Liver (tissue), 9 donors: ENCODE data around the gene FMN2. TPM values are rescaled to one million over a fixed set of nuclear protein-coding genes. Genes with fewer than 3 reads are reported as not detected.

Source experiments
- DNase-seq: peaks from one replicate; pipeline ENCODE4 v3.0.0-alpha.2; 2017; ENCODE audit warnings: low spot score
- H3K27ac ChIP-seq, 2 donors: one replicate each; pipeline ENCODE4 v1.7.0; 2013; ENCODE audit warnings: inconsistent platforms in 2 of 2, low read length in 2 of 2, control low read depth in 1 of 2, low read depth in 1 of 2, mild to moderate bottlenecking in 1 of 2
- H3K27me3 ChIP-seq, 4 donors: one replicate each; pipeline versions ENCODE4 v1.6.1 to v1.7.0; 2013; ENCODE audit warnings: low read length in 3 of 4, inconsistent platforms in 1 of 4, mild to moderate bottlenecking in 1 of 4, moderate library complexity in 1 of 4; ENCODE audit not compliant: control insufficient read depth in 4 of 4, insufficient read depth in 4 of 4
- H3K36me3 ChIP-seq, 4 donors: one replicate each; pipeline versions ENCODE4 v1.6.1 to v1.7.0; 2013; ENCODE audit warnings: low read length in 3 of 4, mild to moderate bottlenecking in 3 of 4, low read depth in 1 of 4, moderate library complexity in 1 of 4; ENCODE audit not compliant: control insufficient read depth in 4 of 4, insufficient read depth in 3 of 4
- H3K4me1 ChIP-seq, 4 donors: one replicate each; pipeline versions ENCODE4 v1.6.1 to v1.7.0; 2013; ENCODE audit warnings: low read length in 3 of 4, mild to moderate bottlenecking in 3 of 4, moderate library complexity in 1 of 4; ENCODE audit not compliant: control insufficient read depth in 4 of 4, insufficient read depth in 4 of 4
- H3K4me3 ChIP-seq, 3 donors: one replicate each; pipeline versions ENCODE4 v1.6.1 to v1.7.0; 2013; ENCODE audit warnings: low read length in 3 of 3, control low read depth in 1 of 3, low read depth in 1 of 3, mild to moderate bottlenecking in 1 of 3
- H3K9ac ChIP-seq, 2 donors: one replicate each; pipeline ENCODE4 v1.7.0; 2013; ENCODE audit warnings: low read length in 2 of 2, mild to moderate bottlenecking in 2 of 2, moderate library complexity in 2 of 2, control low read depth in 1 of 2, low read depth in 1 of 2
- H3K9me3 ChIP-seq, 4 donors: one replicate each; pipeline versions ENCODE4 v1.6.1 to v1.7.0; 2013; ENCODE audit warnings: low read length in 3 of 4; ENCODE audit not compliant: control insufficient read depth in 4 of 4
- ATF3 ChIP-seq: IDR thresholded peaks from 2 replicates; pipeline ENCODE4 v1.6.1; 2016; ENCODE audit warnings: antibody characterized with exemption
- EGR1 ChIP-seq, 2 donors: IDR thresholded peaks; 2 replicates each; pipeline ENCODE4 v1.6.1; 2016 to 2018; ENCODE audit warnings: antibody characterized with exemption in 2 of 2, low read depth in 2 of 2
- FOXA1 ChIP-seq: IDR thresholded peaks from 2 replicates; pipeline ENCODE4 v1.6.1; 2016; ENCODE audit warnings: antibody characterized with exemption
- FOXA2 ChIP-seq: IDR thresholded peaks from 2 replicates; pipeline ENCODE4 v1.6.1; 2016; ENCODE audit warnings: antibody characterized with exemption
- GABPA ChIP-seq, 2 donors: IDR thresholded peaks in 1 of 2; conservative IDR thresholded peaks in 1 of 2; 2 replicates each; pipeline ENCODE4 v1.6.1; 2016; ENCODE audit warnings: antibody characterized with exemption in 2 of 2, mild to moderate bottlenecking in 1 of 2, moderate library complexity in 1 of 2
- JUND ChIP-seq, 2 donors: IDR thresholded peaks; 2 replicates each; pipeline ENCODE4 v1.6.1; 2016; ENCODE audit warnings: antibody characterized with exemption in 2 of 2
- NR2F2 ChIP-seq: IDR thresholded peaks from 2 replicates; pipeline ENCODE4 v1.6.1; 2016; ENCODE audit warnings: antibody characterized with exemption
- RAD21 ChIP-seq, 2 donors: IDR thresholded peaks; 2 replicates each; pipeline ENCODE4 v1.6.1; 2016; ENCODE audit warnings: antibody characterized with exemption in 2 of 2, mild to moderate bottlenecking in 2 of 2
- RXRA ChIP-seq, 2 donors: IDR thresholded peaks; 2 replicates each; pipeline ENCODE4 v1.6.1; 2017 to 2018; ENCODE audit warnings: antibody characterized with exemption in 2 of 2, mild to moderate bottlenecking in 1 of 2
- SP1 ChIP-seq: IDR thresholded peaks from 2 replicates; pipeline ENCODE4 v1.6.1; 2018; ENCODE audit warnings: antibody characterized with exemption, mild to moderate bottlenecking
- YY1 ChIP-seq: IDR thresholded peaks from 2 replicates; pipeline ENCODE4 v1.6.1; 2016; ENCODE audit warnings: antibody characterized with exemption, mild to moderate bottlenecking
- WGBS: extraction: QIAGEN DNeasy Blood & Tissue Kit; methylation state at CpG from one replicate; pipeline ENCODE4 v1.1.7; 2013; 5-methylcytosine and 5-hydroxymethylcytosine counted together
- polyA plus RNA-seq, 2 donors: library from polyadenylated mRNA; stranded (reverse) in 1 of 2; unstranded in 1 of 2; fragments of 200-250 nt in 1 of 2; fragments of >200 nt in 1 of 2; fragmentation: Nextera tagmentation in 1 of 2; extraction: Ambion mirVana in 1 of 2; gene quantifications; one replicate each; pipeline versions ENCODE4 v1.2.1 to v1.2.3, GENCODE V29; 2013 to 2015
- total RNA-seq, 2 donors: library from RNA; depleted of rRNA; stranded (reverse); fragments of >200 nt; gene quantifications; one replicate each; pipeline ENCODE4 v1.2.3, GENCODE V29; 2014
- TF ChIP-seq, protein P1 (sequence below): fragments of 150-350 bp; IDR thresholded peaks from 2 replicates; pipeline ENCODE4 v1.5.1; 2017; ENCODE audit warnings: improper control_type of control experiment, low read depth, low read length; ENCODE audit not compliant: missing input control
- TF ChIP-seq, protein P2 (sequence below): IDR thresholded peaks from 2 replicates; pipeline ENCODE4 v1.6.1; 2016; ENCODE audit warnings: antibody characterized with exemption, mild to moderate bottlenecking
- donor health status: healthy.
- donor health status: healthy.
- donor health status: healthy.
- donor health status: healthy.
- donor health status: healthy.

FMN2 gene
- total and polyA plus RNA-seq, 4 donors: 0.17 TPM; not detected in 3

- H3K9me3 ChIP-seq: peaks cover 0 to 7% (median 2%) of the 10 kb centered on the region in 4 donors
- no peak for DNase-seq
- H3K9ac ChIP-seq: no peak overlapping the region
- H3K4me1 ChIP-seq: no peaks in the 10 kb centered on the region
- TF ChIP-seq EGR1 (IDR thresholded peaks at IDR 0.05; ENCODE audit: low read depth in 2 of 2) (no peak), ATF3 (no peak), NR2F2 (no peak), SP1 (no peak), RAD21 (IDR thresholded peaks at IDR 0.05) (no peak)
- H3K27ac ChIP-seq: no peak overlapping the region
- no peaks in the 10 kb centered on the region for H3K27me3 ChIP-seq
- H3K36me3 ChIP-seq: no peaks in the 10 kb centered on the region
- no peak overlapping the region for H3K4me3 ChIP-seq
These were observed 73.1 kb downstream of the FMN2 start for GRCh38 chr1:240164742-240165141.

DNA sequence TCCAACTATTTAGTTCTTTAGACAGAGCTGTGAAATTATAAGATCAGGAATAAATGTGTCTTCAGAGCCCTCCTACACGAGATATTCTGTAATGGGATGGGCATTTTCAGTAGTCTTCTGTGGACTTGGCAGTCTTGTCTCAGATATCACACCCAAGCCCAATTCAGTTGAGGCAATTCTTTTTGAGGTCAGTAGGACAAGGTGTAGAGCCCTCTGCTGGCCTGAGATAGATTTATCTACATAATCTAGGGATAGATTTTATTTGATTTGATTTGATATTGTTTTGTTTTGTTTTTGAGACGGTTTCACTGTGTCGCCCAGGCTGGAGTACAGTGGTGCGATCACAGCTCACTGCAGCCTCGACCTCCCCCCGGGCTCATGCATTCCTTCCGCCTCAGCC, 77.5 kb downstream of the FMN2 start:
- Histone ChIP-seq H3K9ac (no peak overlapping the region), H3K9me3 (peaks cover 0 to 7% (median 2%) of the 10 kb centered on the region in 4 donors), H3K4me1 (no peaks in the 10 kb centered on the region), H3K36me3 (no peaks in the 10 kb centered on the region), H3K4me3 (no peak overlapping the region), H3K27ac (no peak overlapping the region), H3K27me3 (peaks cover 0 to 2% (median 0%) of the 10 kb centered on the region in 4 donors)
- no peak for DNase-seq
- WGBS: 77% methylated on average over 7 of the region's 7 CpGs
- TF ChIP-seq YY1: no peak
- no peak for TF ChIP-seq GABPA (IDR thresholded peaks at IDR 0.05 in 1 of 2, conservative IDR thresholded peaks at IDR 0.05 in 1 of 2)
- TF ChIP-seq, protein P1, sequence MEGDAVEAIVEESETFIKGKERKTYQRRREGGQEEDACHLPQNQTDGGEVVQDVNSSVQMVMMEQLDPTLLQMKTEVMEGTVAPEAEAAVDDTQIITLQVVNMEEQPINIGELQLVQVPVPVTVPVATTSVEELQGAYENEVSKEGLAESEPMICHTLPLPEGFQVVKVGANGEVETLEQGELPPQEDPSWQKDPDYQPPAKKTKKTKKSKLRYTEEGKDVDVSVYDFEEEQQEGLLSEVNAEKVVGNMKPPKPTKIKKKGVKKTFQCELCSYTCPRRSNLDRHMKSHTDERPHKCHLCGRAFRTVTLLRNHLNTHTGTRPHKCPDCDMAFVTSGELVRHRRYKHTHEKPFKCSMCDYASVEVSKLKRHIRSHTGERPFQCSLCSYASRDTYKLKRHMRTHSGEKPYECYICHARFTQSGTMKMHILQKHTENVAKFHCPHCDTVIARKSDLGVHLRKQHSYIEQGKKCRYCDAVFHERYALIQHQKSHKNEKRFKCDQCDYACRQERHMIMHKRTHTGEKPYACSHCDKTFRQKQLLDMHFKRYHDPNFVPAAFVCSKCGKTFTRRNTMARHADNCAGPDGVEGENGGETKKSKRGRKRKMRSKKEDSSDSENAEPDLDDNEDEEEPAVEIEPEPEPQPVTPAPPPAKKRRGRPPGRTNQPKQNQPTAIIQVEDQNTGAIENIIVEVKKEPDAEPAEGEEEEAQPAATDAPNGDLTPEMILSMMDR: no peak
- no peak for TF ChIP-seq FOXA1
- no peak for TF ChIP-seq JUND (IDR thresholded peaks at IDR 0.05)
- TF ChIP-seq EGR1 (IDR thresholded peaks at IDR 0.05; ENCODE audit: low read depth in 2 of 2): no peak
- TF ChIP-seq FOXA2: no peak
- no peak for TF ChIP-seq SP1

GRCh38 chr1:240170266-240170665, 78.6 kb downstream of the FMN2 start:
- Histone ChIP-seq H3K9me3 (peaks cover 0 to 4% (median under 1%) of the 10 kb centered on the region in 4 donors), H3K4me1 (no peaks in the 10 kb centered on the region), H3K27ac (no peak overlapping the region), H3K9ac (no peak overlapping the region), H3K4me3 (no peak overlapping the region), H3K36me3 (no peaks in the 10 kb centered on the region), H3K27me3 (peaks cover 0 to 2% (median 0%) of the 10 kb centered on the region in 4 donors)
- DNase-seq: no peak
- 65% methylated on average over 2 of the region's 2 CpGs for WGBS
- TF ChIP-seq RXRA (IDR thresholded peaks at IDR 0.05) (no peak), EGR1 (IDR thresholded peaks at IDR 0.05; ENCODE audit: low read depth in 2 of 2) (no peak)
- TF ChIP-seq, protein P2, sequence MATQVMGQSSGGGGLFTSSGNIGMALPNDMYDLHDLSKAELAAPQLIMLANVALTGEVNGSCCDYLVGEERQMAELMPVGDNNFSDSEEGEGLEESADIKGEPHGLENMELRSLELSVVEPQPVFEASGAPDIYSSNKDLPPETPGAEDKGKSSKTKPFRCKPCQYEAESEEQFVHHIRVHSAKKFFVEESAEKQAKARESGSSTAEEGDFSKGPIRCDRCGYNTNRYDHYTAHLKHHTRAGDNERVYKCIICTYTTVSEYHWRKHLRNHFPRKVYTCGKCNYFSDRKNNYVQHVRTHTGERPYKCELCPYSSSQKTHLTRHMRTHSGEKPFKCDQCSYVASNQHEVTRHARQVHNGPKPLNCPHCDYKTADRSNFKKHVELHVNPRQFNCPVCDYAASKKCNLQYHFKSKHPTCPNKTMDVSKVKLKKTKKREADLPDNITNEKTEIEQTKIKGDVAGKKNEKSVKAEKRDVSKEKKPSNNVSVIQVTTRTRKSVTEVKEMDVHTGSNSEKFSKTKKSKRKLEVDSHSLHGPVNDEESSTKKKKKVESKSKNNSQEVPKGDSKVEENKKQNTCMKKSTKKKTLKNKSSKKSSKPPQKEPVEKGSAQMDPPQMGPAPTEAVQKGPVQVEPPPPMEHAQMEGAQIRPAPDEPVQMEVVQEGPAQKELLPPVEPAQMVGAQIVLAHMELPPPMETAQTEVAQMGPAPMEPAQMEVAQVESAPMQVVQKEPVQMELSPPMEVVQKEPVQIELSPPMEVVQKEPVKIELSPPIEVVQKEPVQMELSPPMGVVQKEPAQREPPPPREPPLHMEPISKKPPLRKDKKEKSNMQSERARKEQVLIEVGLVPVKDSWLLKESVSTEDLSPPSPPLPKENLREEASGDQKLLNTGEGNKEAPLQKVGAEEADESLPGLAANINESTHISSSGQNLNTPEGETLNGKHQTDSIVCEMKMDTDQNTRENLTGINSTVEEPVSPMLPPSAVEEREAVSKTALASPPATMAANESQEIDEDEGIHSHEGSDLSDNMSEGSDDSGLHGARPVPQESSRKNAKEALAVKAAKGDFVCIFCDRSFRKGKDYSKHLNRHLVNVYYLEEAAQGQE: no peak
